Uterus (tissue), 2 donors: Measurements from ENCODE around the gene SIT1.

Experiments
- POLR2A ChIP-seq, 2 donors: fragments of 450-650 bp; IDR thresholded peaks; one replicate each; pipeline ENCODE4 v1.6.1; 2016; ENCODE audit warnings: antibody characterized with exemption in 2 of 2, mild to moderate bottlenecking in 1 of 2, moderate library complexity in 1 of 2
- TF ChIP-seq, protein P1 (sequence below), 4 experiments: fragments of 200-600 bp in 2 of 4; fragments of 450-650 bp in 2 of 4; sonication (generic) in 2 of 4; IDR thresholded peaks; one replicate each; pipeline ENCODE4 v1.5.1; 2016 to 2019; ENCODE audit warnings: antibody characterized with exemption in 4 of 4, mild to moderate bottlenecking in 2 of 4, moderate library complexity in 1 of 4

DNA sequence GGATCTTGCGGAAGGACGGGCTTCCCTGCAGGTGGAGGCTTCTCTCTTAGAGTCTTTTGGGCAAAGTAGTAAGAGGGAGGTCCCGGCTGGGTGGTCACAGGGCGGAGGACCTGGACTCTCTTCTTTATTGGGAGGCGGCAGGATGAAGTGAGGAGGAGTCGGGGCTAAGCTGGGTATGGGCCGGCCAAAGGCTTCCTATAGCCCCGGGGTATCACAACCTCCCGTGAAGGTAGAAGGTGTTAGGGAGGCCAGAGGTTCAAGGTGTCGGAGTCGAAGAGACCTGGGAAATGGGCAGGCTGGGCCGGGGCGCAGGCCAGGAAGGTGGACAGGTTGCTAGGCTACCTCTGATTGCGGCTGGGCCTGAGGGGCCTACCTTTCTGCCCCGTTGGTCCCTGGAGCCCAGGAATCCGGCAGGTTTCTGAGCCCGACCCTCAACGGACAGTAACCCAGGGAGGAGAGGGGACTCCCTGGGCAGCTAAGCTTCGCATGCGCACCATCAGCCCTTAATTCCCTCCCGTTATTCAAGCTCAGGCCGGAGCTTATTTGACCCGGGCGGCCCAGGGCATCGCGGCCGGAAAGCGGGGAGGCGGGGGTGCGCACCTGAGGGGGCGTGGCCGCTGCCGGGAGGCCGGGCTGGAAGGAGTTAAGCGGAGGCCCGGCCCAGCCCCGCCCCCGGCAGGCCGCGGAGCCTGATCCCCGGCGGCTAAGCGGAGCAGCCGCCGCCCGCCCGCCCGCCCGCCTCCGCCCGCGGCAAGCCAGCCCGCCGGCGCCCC lies 46.0 kb downstream of the SIT1 start, which contains the start of gene TESK1:
- TF ChIP-seq, protein P1, sequence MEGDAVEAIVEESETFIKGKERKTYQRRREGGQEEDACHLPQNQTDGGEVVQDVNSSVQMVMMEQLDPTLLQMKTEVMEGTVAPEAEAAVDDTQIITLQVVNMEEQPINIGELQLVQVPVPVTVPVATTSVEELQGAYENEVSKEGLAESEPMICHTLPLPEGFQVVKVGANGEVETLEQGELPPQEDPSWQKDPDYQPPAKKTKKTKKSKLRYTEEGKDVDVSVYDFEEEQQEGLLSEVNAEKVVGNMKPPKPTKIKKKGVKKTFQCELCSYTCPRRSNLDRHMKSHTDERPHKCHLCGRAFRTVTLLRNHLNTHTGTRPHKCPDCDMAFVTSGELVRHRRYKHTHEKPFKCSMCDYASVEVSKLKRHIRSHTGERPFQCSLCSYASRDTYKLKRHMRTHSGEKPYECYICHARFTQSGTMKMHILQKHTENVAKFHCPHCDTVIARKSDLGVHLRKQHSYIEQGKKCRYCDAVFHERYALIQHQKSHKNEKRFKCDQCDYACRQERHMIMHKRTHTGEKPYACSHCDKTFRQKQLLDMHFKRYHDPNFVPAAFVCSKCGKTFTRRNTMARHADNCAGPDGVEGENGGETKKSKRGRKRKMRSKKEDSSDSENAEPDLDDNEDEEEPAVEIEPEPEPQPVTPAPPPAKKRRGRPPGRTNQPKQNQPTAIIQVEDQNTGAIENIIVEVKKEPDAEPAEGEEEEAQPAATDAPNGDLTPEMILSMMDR (IDR thresholded peaks at IDR 0.05): no peak
- no peak for TF ChIP-seq POLR2A (IDR thresholded peaks at IDR 0.05)
